Activated T-helper 2 cell treated with anti-CD3 and anti-CD28 coated beads, Interferon-gamma antibody, Interleukin-2, Interleukin-4, amounts not matched to agents 10 μg/mL and 5 μg/mL and 100 μg/mL, durations not matched to agents 14 hours and 24 hours and 36 hours (primary cell): Measurements from ENCODE around the gene TNFRSF12A. TPM values are rescaled to one million over a fixed set of nuclear protein-coding genes. Genes with fewer than 3 reads are reported as not detected.

Experiments used
- DNase-seq: peaks from one replicate; pipeline ENCODE4 v3.0.0; 2021; ENCODE audit warnings: low spot score
- H3K27ac Mint-ChIP-seq: one replicate; pipeline ENCODE4 v1.8.0; 2021; ENCODE audit warnings: mixed read lengths
- H3K27me3 Mint-ChIP-seq: one replicate; pipeline ENCODE4 v1.8.0; 2021; ENCODE audit warnings: low read depth, mixed read lengths
- H3K36me3 Mint-ChIP-seq: one replicate; pipeline ENCODE4 v1.8.0; 2021; ENCODE audit warnings: low read depth, mixed read lengths
- H3K4me1 Mint-ChIP-seq: one replicate; pipeline ENCODE4 v1.8.0; 2021; ENCODE audit warnings: low read depth, mixed read lengths
- H3K4me3 Mint-ChIP-seq: one replicate; pipeline ENCODE4 v1.8.0; 2021; ENCODE audit warnings: low read depth, mild to moderate bottlenecking, moderate library complexity, mixed read lengths
- H3K9me3 Mint-ChIP-seq: one replicate; pipeline ENCODE4 v1.8.0; 2021; ENCODE audit warnings: mixed read lengths
- intact Hi-C: fragments of 100-400 bp; cut with micrococcal nuclease; formaldehyde crosslinking; loops from one replicate; pipeline ENCODE4 v1.15.1; 2023
- total RNA-seq: library from RNA; stranded (reverse); gene quantifications from 2 replicates; pipeline ENCODE4 v1.2.3, GENCODE V29; 2022

Gene TNFRSF12A, protein sequence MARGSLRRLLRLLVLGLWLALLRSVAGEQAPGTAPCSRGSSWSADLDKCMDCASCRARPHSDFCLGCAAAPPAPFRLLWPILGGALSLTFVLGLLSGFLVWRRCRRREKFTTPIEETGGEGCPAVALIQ
- 9.6 and 11.6 TPM in 2 replicates for total RNA-seq

DNA sequence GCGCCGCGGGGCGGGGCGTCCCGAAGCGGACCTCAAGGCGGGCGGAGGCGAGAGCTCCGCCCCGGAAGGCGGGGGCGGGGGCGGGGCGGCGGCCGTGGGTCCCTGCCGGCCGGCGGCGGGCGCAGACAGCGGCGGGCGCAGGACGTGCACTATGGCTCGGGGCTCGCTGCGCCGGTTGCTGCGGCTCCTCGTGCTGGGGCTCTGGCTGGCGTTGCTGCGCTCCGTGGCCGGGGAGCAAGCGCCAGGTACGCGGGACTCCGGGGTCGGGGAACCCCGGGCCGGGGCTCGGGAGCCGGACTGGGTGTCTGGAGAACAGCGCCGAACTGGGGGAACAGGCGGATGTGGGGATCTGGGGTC lies at the start of gene TNFRSF12A:
Gene TNFRSF12A, plus strand, starts transcription at position 122 of the 357 bp plus-strand sequence. Its CDS starts 30 bp downstream, at position 152.
- intact Hi-C loops: loop anchor here (1.0 to 10.0 kb wide), 3 partner anchors 17 to 105 kb away; partner anchors contain the start of gene PKMYT1
- DNase-seq: peak; percentile 70
- Mint-ChIP-seq H3K4me1 (peaks cover 34% of the 10 kb centered on the region), H3K27me3 (peaks cover 16% of the 10 kb centered on the region), H3K36me3 (peaks cover 3% of the 10 kb centered on the region), H3K9me3 (no peaks in the 10 kb centered on the region), H3K27ac (peak within 1 kb of the TSS; percentile 90), H3K4me3 (peak within 1 kb of the TSS; percentile 88)

DNA sequence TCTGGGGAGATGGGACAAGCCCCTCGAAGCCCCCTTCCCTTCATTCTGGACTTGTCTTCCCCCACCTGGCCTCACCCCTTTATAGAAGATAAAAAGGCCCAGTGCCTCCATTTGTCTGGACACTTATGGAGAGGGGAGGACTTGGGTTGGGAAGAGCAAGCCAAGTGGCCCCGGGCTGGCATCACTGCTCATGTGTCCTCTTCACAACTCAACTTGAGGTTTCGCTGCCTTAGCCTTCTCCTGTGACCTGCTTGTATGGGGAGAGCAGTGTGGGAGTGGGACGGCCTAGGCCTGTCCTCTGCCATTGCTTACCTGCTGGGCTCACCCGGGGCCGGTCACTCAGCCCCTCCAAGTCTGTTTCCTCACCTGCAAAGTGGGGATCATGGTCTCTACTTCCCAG lies 49.6 kb upstream of the TNFRSF12A start:
- no peaks in the 10 kb centered on the region for H3K9me3 Mint-ChIP-seq
- no peak for DNase-seq
- peaks cover 11% of the 10 kb centered on the region for H3K27me3 Mint-ChIP-seq
- peaks cover 21% of the 10 kb centered on the region for H3K4me1 Mint-ChIP-seq
- no peak overlapping the region for H3K27ac Mint-ChIP-seq
- peak overlapping the region; percentile 76 for H3K4me3 Mint-ChIP-seq
- intact Hi-C loops: no loop called here
- peaks cover 23% of the 10 kb centered on the region for H3K36me3 Mint-ChIP-seq

DNA sequence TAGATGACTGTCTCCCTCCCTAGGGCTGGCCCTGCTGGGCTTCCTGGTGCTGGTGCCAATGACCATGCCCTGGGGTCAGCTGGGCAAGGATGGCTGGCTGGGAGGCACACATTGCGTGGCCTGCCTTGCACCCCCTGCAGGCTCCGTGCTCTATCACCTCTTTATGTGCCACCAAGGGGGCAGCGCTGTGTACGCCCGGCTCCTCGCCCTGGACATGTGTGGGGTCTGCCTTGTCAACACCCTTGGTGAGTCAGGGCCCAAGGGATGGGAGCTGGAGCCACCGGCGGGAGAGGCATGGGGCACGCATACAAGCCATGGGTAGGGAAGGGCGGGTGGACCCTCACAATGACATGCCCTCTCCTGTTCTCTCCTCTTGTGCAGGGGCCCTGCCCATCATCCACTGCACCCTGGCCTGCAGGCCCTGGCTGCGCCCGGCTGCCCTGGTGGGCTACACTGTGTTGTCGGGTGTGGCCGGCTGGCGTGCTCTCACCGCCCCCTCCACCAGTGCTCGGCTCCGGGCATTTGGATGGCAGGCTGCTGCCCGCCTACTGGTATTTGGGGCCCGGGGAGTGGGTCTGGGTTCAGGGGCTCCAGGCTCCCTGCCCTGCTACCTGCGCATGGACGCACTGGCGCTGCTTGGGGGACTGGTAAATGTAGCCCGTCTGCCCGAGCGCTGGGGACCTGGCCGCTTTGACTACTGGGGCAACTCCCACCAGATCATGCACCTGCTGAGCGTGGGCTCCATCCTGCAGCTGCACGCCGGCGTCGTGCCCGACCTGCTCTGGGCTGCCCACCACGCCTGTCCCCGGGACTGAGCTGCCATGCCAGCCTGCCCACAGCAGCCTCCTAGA lies 48.8 kb upstream of the TNFRSF12A start:
- DNase-seq: no peak
- H3K27me3 Mint-ChIP-seq: peaks cover 9% of the 10 kb centered on the region
- H3K36me3 Mint-ChIP-seq: peaks cover 30% of the 10 kb centered on the region
- no peak overlapping the region for H3K27ac Mint-ChIP-seq
- H3K9me3 Mint-ChIP-seq: no peaks in the 10 kb centered on the region
- intact Hi-C loops: no loop called here
- H3K4me3 Mint-ChIP-seq: peak overlapping the region; percentile 76
- H3K4me1 Mint-ChIP-seq: peaks cover 18% of the 10 kb centered on the region

DNA sequence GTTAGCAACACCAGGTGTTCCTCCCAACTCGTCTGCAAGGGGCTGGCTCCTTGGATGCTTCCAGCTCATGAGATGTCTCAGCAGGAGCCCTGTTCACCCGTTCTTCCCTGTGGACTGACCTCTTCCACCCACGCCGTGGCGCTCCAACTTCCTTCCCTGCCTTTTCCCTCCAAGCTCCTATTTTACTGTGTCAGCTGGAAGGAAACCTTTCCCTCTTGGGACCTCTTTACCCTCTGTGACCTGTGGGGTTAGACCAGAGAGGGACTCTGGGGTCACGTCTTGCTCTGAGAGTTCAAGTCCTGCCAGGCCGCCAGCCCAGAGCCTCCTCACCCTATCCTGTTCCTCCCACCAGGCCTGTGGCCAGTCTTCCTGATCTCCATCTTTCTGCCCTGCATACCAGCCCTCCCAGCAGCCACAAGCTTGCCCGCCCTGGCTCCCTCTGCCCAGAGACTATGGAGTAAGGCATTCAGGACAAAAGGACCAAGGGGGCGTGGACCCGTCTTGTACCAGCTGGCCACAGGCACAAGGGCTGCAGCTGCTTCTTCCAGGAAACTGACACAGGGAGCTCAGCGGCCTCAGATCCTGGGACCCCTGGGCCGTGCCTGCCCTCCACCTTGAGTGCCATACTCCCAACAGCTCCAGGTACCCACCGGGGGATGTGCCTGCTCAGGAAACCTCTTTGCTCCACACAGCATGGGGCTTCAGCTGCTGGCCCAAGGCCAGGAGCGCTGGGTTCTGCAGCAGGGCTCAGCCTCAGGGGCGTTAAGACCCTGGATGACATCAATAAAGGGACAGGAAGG lies 48.0 kb upstream of the TNFRSF12A start:
- peaks cover 33% of the 10 kb centered on the region for H3K36me3 Mint-ChIP-seq
- peaks cover 18% of the 10 kb centered on the region for H3K4me1 Mint-ChIP-seq
- H3K4me3 Mint-ChIP-seq: peak overlapping the region; percentile 55
- intact Hi-C loops: no loop called here
- H3K27me3 Mint-ChIP-seq: peaks cover 8% of the 10 kb centered on the region
- peak overlapping the region; percentile 45 for H3K27ac Mint-ChIP-seq
- DNase-seq: no peak
- no peaks in the 10 kb centered on the region for H3K9me3 Mint-ChIP-seq

DNA sequence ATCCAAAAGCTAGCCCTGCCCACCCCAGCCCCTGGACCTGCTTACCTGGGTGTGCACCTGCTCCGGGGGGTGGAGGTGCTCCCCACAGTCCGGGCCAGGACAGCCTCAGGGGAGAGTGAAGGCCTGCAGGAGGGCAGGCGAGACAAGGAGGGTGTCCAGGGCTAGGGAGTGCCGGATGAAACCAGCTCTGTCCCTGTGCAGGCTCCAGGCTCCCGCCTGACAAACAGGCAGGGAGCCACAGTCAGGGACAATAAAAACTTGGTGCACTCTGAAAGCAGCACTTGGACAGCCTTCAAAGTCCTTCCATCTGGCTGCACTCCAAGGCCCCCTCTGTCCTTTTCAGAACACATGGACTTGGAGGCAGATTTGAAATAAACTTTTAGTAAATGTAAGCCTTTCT lies 47.1 kb upstream of the TNFRSF12A start:
- H3K4me3 Mint-ChIP-seq: no peak overlapping the region
- H3K27ac Mint-ChIP-seq: no peak overlapping the region
- peaks cover 5% of the 10 kb centered on the region for H3K27me3 Mint-ChIP-seq
- intact Hi-C loops: no loop called here
- H3K4me1 Mint-ChIP-seq: peaks cover 17% of the 10 kb centered on the region
- H3K9me3 Mint-ChIP-seq: no peaks in the 10 kb centered on the region
- H3K36me3 Mint-ChIP-seq: peaks cover 39% of the 10 kb centered on the region
- no peak for DNase-seq

DNA sequence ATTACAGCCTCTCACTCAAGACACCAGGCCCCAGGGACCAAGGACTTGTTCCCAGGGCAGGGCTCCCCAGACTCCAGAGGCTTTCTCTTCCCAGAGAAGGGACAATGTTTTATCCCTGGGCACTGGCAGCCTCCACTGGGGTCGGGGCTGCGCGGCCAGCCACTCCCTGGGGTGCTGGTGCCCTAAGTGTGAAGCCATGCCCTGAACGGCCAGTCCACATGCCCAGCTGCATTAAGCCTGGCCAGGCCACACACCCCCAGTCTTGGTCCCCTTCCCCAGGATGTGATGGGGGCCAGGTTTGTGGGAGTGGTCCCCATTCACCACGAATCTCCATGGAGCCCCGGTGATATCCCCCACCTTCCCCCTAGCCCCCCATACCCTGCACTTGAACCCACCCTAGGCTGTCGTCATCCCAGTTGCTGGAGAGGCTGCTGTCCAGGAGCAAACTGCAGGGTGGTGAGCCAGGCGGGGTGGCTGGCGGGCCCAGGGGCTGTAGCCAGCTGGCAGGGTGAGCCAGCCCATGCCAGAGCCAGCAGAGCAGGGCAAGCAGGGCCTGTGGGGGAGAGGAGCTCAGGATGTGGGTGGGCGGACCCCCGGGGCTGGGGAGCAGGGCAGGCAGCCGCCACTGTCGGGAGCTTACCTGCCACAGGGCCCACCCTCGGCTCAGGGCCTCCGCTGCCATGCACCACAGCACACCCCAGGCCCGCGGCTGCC lies 46.4 kb upstream of the TNFRSF12A start:
- peaks cover 38% of the 10 kb centered on the region for H3K36me3 Mint-ChIP-seq
- no peak for DNase-seq
- H3K4me1 Mint-ChIP-seq: peaks cover 12% of the 10 kb centered on the region
- H3K9me3 Mint-ChIP-seq: no peaks in the 10 kb centered on the region
- no peaks in the 10 kb centered on the region for H3K27me3 Mint-ChIP-seq
- H3K27ac Mint-ChIP-seq: no peak overlapping the region
- H3K4me3 Mint-ChIP-seq: no peak overlapping the region
- intact Hi-C loops: no loop called here

DNA sequence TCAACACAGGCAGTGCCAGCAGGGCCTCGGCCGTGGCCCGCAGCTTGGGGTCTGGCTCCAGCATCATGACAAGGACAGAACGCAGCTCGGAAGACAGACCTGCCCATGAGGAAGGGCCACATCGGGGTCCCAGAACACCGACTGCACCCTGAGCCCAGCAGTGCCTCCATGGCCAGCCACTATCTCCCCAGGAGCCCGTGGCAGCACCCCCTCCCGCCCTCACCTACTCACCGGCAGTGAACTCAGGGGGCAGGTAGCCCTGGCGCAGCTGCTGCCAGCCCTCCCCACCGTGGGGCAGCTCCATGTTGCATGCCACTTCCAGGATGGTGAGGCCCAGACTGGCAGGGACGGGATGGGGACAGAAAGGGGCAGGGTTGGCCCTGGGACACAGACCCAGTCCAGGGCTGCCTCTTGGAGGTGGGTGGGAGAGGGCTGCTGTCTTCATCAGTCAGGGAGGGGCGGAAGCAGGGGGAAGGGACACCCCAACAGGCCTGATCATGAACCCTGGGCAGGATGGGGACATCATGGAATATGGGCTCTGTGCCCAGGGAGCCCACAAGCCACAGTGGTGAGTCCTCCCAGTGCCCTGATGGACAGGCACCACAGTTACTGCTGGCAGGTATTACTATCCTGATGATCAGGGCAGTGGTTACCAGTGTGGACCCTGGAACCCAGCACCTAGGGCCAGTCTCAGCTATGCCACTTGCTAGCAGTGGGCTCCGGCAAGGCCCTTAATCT lies 45.7 kb upstream of the TNFRSF12A start:
- Mint-ChIP-seq H3K9me3 (no peaks in the 10 kb centered on the region), H3K27me3 (no peaks in the 10 kb centered on the region), H3K4me1 (peaks cover 12% of the 10 kb centered on the region), H3K27ac (no peak overlapping the region), H3K36me3 (peaks cover 41% of the 10 kb centered on the region), H3K4me3 (no peak overlapping the region)
- intact Hi-C loops: no loop called here
- no peak for DNase-seq

DNA sequence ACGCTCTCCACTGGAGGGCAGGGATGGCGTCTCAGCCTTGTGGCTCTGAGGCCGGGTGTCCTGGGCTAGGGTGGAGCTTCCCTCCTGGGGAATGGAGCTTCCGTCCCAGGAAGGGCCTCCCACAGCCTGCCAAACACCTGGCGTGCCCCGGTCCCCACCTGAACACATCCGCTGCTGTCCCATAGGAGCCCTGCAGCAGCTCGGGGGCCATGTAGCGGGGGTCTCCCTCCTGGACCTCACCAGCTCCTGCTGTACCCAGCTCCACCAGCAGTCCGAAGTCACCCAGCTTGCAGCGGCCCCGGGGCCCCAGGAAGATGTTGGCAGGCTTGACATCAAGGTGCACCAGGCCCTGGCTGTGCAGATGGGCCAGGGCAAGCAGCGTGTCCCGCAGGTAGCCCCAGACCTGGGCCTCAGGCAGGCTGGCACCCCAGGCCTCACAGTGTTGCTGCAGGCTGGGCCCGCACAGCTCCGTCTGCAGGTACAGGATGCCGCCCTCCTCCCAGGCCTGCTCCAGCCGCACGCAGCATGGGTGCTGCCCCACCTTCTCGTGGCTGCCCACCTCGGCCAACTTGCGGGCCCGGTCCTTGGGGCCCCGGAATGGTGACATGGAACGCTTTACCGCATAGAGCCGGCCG lies 44.9 kb upstream of the TNFRSF12A start:
- no peaks in the 10 kb centered on the region for H3K9me3 Mint-ChIP-seq
- H3K36me3 Mint-ChIP-seq: peaks cover 41% of the 10 kb centered on the region
- H3K4me3 Mint-ChIP-seq: no peak overlapping the region
- no peak for DNase-seq
- peaks cover 11% of the 10 kb centered on the region for H3K4me1 Mint-ChIP-seq
- H3K27ac Mint-ChIP-seq: no peak overlapping the region
- intact Hi-C loops: no loop called here
- H3K27me3 Mint-ChIP-seq: no peaks in the 10 kb centered on the region

DNA sequence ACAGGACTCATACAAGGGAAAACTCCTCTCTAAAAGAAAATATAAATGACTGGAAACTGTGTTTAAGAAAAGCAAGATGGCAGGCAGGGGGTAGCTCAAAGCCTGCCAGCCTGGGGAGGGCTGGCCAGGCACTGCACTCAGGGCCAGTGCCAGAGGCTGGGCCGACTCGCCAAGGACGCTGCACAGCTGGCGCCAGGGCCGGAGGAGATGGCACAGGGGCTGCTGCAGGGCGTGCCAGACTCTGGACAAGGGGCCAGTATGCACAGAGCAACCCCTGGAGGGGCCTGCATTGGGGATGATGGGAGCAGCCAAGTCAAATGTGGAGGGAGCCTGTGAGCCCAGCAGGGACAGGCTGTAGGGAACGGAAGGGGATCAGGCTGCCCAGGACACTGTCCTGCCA lies 44.0 kb upstream of the TNFRSF12A start:
- Mint-ChIP-seq H3K4me3 (no peak overlapping the region), H3K36me3 (peaks cover 33% of the 10 kb centered on the region), H3K27me3 (no peaks in the 10 kb centered on the region), H3K4me1 (peaks cover 5% of the 10 kb centered on the region), H3K9me3 (no peaks in the 10 kb centered on the region), H3K27ac (no peak overlapping the region)
- intact Hi-C loops: no loop called here
- DNase-seq: no peak

DNA sequence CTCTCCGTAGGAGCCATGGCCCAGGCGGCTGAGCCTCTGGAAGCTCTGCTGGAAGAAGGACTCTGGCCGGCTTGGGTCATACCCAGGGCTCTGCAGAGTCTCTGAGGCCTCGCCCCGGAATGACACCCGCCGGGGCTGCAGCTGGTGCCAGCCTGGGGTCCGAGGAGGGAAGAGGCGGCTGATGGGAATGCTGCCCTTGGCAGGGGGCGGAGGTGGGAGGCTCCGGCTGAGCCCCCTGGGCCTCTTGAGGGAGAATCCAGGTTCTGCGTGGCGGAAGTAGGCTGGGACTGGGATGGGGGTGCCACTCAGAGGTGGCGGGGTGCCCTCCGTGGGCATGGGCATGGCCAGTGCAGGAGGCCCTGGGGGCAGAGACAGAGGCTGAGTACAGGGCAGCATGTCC lies 43.5 kb upstream of the TNFRSF12A start:
- intact Hi-C loops: no loop called here
- no peak overlapping the region for H3K27ac Mint-ChIP-seq
- peaks cover 32% of the 10 kb centered on the region for H3K36me3 Mint-ChIP-seq
- H3K27me3 Mint-ChIP-seq: no peaks in the 10 kb centered on the region
- peaks cover 7% of the 10 kb centered on the region for H3K4me1 Mint-ChIP-seq
- H3K4me3 Mint-ChIP-seq: no peak overlapping the region
- no peak for DNase-seq
- H3K9me3 Mint-ChIP-seq: no peaks in the 10 kb centered on the region

DNA sequence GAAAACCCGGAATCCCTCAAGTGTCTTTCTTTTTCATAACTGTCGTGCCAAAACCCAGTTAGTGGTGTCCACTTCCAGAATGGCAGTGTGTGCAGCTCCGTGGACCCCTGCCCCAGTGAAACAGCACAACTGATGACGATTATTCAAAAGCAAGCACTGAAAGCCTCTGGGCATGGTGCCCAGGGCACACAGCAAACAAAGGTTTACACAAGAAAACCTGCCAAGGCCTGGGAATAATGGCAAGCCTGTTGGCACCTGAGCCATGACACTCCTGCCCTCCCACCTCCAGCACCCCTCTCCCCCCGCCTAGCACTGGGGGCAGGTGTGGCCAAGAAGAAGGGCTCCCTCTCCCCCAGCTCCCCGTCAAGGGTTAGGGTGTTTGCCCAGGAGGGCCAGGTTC lies 42.7 kb upstream of the TNFRSF12A start:
- no peaks in the 10 kb centered on the region for H3K27me3 Mint-ChIP-seq
- H3K4me1 Mint-ChIP-seq: peaks cover 9% of the 10 kb centered on the region
- no peak overlapping the region for H3K4me3 Mint-ChIP-seq
- H3K9me3 Mint-ChIP-seq: no peaks in the 10 kb centered on the region
- peaks cover 24% of the 10 kb centered on the region for H3K36me3 Mint-ChIP-seq
- no peak overlapping the region for H3K27ac Mint-ChIP-seq
- intact Hi-C loops: no loop called here
- DNase-seq: no peak
